ENCODE measurements around the gene SLC25A42. TPM values are rescaled to one million over a fixed set of nuclear protein-coding genes. Genes with fewer than 3 reads are reported as not detected.

Gene SLC25A42
- total RNA-seq, 1 experiment from 2014 or later = 8.1 TPM

- TF ChIP-seq, protein P1, sequence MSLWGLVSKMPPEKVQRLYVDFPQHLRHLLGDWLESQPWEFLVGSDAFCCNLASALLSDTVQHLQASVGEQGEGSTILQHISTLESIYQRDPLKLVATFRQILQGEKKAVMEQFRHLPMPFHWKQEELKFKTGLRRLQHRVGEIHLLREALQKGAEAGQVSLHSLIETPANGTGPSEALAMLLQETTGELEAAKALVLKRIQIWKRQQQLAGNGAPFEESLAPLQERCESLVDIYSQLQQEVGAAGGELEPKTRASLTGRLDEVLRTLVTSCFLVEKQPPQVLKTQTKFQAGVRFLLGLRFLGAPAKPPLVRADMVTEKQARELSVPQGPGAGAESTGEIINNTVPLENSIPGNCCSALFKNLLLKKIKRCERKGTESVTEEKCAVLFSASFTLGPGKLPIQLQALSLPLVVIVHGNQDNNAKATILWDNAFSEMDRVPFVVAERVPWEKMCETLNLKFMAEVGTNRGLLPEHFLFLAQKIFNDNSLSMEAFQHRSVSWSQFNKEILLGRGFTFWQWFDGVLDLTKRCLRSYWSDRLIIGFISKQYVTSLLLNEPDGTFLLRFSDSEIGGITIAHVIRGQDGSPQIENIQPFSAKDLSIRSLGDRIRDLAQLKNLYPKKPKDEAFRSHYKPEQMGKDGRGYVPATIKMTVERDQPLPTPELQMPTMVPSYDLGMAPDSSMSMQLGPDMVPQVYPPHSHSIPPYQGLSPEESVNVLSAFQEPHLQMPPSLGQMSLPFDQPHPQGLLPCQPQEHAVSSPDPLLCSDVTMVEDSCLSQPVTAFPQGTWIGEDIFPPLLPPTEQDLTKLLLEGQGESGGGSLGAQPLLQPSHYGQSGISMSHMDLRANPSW (CRISPR knock-in tag; conservative IDR thresholded peaks at IDR 0.05; ENCODE audit: low read depth) = no peak
- TF ChIP-seq, protein P2, sequence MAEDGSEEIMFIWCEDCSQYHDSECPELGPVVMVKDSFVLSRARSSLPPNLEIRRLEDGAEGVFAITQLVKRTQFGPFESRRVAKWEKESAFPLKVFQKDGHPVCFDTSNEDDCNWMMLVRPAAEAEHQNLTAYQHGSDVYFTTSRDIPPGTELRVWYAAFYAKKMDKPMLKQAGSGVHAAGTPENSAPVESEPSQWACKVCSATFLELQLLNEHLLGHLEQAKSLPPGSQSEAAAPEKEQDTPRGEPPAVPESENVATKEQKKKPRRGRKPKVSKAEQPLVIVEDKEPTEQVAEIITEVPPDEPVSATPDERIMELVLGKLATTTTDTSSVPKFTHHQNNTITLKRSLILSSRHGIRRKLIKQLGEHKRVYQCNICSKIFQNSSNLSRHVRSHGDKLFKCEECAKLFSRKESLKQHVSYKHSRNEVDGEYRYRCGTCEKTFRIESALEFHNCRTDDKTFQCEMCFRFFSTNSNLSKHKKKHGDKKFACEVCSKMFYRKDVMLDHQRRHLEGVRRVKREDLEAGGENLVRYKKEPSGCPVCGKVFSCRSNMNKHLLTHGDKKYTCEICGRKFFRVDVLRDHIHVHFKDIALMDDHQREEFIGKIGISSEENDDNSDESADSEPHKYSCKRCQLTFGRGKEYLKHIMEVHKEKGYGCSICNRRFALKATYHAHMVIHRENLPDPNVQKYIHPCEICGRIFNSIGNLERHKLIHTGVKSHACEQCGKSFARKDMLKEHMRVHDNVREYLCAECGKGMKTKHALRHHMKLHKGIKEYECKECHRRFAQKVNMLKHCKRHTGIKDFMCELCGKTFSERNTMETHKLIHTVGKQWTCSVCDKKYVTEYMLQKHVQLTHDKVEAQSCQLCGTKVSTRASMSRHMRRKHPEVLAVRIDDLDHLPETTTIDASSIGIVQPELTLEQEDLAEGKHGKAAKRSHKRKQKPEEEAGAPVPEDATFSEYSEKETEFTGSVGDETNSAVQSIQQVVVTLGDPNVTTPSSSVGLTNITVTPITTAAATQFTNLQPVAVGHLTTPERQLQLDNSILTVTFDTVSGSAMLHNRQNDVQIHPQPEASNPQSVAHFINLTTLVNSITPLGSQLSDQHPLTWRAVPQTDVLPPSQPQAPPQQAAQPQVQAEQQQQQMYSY (CRISPR knock-in tag; IDR thresholded peaks at IDR 0.05) = no peak
- TF ChIP-seq ZBTB21 (CRISPR knock-in tag; IDR thresholded peaks at IDR 0.05; ENCODE audit: borderline replicate concordance) (no peak), NR2C2 (CRISPR knock-in tag; IDR thresholded peaks at IDR 0.05) (no peak), ZNF138 (CRISPR knock-in tag; conservative IDR thresholded peaks at IDR 0.05) (no peak), ZNF232 (CRISPR knock-in tag; IDR thresholded peaks at IDR 0.05) (no peak)
- TF ChIP-seq, protein P3, sequence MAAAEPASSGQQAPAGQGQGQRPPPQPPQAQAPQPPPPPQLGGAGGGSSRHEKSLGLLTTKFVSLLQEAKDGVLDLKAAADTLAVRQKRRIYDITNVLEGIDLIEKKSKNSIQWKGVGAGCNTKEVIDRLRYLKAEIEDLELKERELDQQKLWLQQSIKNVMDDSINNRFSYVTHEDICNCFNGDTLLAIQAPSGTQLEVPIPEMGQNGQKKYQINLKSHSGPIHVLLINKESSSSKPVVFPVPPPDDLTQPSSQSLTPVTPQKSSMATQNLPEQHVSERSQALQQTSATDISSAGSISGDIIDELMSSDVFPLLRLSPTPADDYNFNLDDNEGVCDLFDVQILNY (CRISPR knock-in tag; IDR thresholded peaks at IDR 0.05) = no peak
These were observed 36.6 kb upstream of the SLC25A42 start (continued) for GRCh38 chr19:19027228-19027627.

GRCh38 chr19:19028526-19028925, 35.3 kb upstream of the SLC25A42 start:
- POLR2A ChIA-PET = no interaction called here
- Mint-ChIP-seq H3K27ac (no peak overlapping the region), H3K4me1 (peaks cover 9% of the 10 kb centered on the region), H3K36me3 (peaks cover 68% of the 10 kb centered on the region), H3K27me3 (ENCODE audit: low read depth) (no peaks in the 10 kb centered on the region), H3K4me3 (no peak overlapping the region), H3K9me3 (no peaks in the 10 kb centered on the region)
- TF ChIP-seq FOXP1 (CRISPR knock-in tag; IDR thresholded peaks at IDR 0.05; ENCODE audit: borderline replicate concordance) = no peak
- TF ChIP-seq, protein P1 (CRISPR knock-in tag; conservative IDR thresholded peaks at IDR 0.05; ENCODE audit: low read depth) = no peak
- TF ChIP-seq, protein P4, sequence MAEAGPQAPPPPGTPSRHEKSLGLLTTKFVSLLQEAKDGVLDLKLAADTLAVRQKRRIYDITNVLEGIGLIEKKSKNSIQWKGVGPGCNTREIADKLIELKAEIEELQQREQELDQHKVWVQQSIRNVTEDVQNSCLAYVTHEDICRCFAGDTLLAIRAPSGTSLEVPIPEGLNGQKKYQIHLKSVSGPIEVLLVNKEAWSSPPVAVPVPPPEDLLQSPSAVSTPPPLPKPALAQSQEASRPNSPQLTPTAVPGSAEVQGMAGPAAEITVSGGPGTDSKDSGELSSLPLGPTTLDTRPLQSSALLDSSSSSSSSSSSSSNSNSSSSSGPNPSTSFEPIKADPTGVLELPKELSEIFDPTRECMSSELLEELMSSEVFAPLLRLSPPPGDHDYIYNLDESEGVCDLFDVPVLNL (CRISPR knock-in tag; IDR thresholded peaks at IDR 0.05; ENCODE audit: borderline replicate concordance, low read depth) = no peak
- TF ChIP-seq ARID4B (CRISPR knock-in tag; IDR thresholded peaks at IDR 0.05; ENCODE audit: borderline replicate concordance) = no peak
- no peak for TF ChIP-seq ZMAT4 (CRISPR knock-in tag; IDR thresholded peaks at IDR 0.05)
- TF ChIP-seq ZNF232 (CRISPR knock-in tag; IDR thresholded peaks at IDR 0.05) = no peak
- no peak for TF ChIP-seq PRRX2 (CRISPR knock-in tag; IDR thresholded peaks at IDR 0.05)
- TF ChIP-seq ZNF423 (CRISPR knock-in tag; IDR thresholded peaks at IDR 0.05) = no peak
- ATAC-seq (no peak), DNase-seq (ENCODE audit: low spot score) (no peak)
- CTCF ChIA-PET = no interaction called here
